MV-4-11 (cell line): ENCODE data around the gene S1PR4.
A peak's percentile ranks its signal among the peaks of the same experiment; 100 is the strongest.
"Not testable (repeated sequence)": the region's sequence is repeated elsewhere in the genome, so short reads cannot be mapped to it uniquely, and the experiment has no call there.

ENCODE experiments used
- DNase-seq: peaks from one replicate; lab custom pipeline; 2025; lab: John Stamatoyannopoulos, UW

The S1PR4 gene

GRCh38 chr19:3179739-3180293 is 1.2 kb downstream of the S1PR4 start:
- no peak for DNase-seq

DNA sequence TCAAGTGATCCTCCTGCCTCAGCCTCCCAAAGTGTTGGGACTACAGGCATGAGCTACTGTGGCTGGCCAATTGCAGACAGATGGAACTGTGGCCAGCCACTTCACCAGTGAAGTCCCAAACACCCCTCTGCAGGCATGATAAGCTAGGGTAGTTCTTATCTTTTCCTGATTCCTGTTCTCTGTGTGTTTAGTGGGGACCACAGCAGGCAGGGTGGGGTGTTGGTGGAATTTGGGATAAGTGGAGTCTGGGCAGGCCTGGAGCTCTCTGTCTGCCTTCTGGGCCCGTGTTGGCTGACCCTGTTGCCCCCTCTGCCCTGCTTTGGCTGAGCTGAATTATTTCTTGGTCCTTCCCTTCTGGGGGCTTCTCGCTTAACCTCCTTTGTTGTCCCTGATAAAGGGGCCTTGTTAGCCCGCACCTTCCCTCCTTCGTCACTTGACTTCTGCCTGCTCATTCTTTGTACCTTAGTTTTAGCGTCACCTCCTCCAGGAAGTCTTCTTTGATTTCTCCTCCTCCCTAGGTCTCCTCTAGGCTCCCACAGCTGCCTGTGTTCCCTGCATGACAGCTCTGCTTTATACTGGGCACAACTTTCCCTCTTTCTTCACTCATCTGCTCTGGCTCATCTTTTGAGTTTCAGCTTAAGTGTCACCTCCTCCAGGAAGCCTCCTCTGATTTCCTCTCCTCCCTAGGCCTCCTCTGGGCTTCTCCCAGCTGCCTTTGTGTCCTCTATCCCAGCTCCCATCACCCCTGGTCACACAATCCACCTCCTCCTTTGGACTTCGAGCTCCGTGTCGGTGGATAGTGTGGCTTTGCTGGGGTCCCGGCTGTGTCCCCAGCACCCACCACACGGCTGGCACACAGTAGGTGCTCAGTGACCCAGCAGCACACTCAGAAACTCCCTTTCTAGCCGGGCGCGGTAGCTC is 5.4 kb downstream of the S1PR4 start:
- DNase-seq: no peak

DNA sequence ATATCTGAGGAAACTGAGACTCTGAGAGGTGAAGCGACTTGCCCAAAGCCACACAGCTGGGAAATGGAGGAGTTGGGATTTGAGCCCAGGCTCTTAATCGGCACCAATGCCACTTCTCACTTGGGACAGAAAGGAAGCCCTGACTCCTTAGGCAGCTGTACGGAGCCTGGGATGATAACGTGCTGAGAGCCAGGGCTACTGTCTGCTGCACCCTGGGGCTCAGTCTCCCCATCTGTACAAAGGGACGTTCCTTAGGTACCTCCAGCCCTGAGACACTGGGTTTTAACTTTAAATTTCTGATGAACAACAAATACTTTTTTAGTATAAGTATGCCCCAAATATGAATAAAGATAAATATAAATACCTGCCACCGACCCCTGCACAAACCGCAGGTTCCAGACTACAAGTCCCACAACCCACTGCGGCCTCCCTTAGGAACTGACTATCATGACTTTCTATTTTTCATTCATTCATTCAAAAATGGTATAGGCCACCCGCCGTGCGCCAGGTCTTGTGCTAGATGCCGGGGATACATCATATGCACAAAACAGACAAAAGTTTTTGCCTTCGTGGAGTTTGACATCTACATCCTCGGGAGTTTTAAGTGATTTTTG is 6.4 kb downstream of the S1PR4 start:
- peak; percentile 88 for DNase-seq

- DNase-seq: peak; percentile 94
Measured at GRCh38 chr19:3185461-3186159, 7.0 kb downstream of the S1PR4 start, which contains the start of gene NCLN. TSS of gene NCLN (plus strand) at chr19:3185930. CDS start at chr19:3186031, 101 bp downstream.

DNA sequence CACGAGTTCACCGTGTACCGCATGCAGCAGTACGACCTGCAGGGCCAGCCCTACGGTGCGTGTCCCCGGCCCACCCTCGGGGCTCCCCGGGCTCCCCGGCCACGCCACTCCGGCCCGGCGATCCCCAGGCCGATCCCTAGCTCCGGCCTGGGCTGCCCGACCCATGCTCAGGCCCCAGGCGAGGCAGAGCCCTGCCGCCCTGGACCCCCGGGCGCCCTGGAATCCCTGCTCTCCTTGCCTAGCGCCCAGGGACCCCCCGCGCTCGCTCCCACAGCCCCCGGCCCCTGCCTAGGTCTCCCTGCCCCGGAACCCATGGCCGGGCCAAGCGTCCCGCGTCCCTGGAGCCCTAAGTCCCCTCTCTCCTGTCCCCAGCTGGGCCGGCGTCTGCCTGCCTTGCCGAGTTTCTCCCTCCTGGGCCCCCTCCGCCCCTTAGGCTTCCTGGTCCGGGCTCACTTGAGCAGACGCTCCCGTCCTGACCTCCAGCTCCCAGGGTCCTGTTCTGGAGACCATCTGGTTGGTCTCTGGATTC is 7.7 kb downstream of the S1PR4 start:
- no peak for DNase-seq

DNA sequence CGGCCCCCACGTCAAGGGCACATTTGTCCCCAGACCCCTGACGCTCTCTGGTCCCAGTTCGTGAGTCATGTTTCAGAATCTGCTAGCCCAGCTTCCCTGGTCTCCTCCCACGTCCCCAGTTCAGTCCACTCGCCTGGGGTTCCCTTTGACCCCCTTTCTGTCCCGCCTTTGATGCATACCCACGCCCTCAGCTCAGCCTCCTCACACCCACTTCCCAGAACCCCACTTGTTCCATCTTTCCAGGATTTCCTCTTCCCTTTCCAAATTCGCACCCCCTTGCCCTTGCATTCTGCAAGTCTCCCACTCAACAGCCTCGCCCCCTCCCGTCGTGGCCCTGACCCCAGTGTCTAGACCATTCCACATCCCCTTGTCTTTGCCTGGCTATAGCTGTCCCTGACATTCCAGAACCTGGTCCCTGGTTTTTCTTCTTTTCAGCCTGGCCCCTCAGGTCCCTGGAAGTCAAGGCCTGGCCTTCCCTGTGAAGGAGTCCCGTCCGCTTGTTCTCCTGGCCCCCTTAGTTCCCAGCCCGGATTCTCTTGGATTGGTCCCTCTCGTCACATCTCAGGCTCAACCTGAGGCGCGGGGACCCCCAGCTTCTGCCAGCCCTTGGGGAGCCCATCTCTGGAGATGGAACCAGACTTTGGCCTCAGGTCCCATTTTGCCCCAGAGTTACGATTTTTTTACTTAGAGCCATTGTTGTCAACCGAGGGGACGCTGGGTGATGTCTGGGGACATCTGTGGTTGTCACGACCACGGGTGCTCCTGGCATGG is 8.5 kb downstream of the S1PR4 start:
- no peak for DNase-seq

- DNase-seq: no peak
Measured at GRCh38 chr19:3187662-3188511, 9.3 kb downstream of the S1PR4 start.

- no peak for DNase-seq
Measured at GRCh38 chr19:3188627-3189596, 10.3 kb downstream of the S1PR4 start.

GRCh38 chr19:3189702-3190469 is 11.3 kb downstream of the S1PR4 start:
- DNase-seq: no peak

GRCh38 chr19:3190470-3190770 is 11.9 kb downstream of the S1PR4 start:
- DNase-seq: no peak

GRCh38 chr19:3190921-3191805 is 12.6 kb downstream of the S1PR4 start:
- DNase-seq: no peak

- not testable (repeated sequence) for DNase-seq
Measured at GRCh38 chr19:3191806-3192104, 13.2 kb downstream of the S1PR4 start.

DNA sequence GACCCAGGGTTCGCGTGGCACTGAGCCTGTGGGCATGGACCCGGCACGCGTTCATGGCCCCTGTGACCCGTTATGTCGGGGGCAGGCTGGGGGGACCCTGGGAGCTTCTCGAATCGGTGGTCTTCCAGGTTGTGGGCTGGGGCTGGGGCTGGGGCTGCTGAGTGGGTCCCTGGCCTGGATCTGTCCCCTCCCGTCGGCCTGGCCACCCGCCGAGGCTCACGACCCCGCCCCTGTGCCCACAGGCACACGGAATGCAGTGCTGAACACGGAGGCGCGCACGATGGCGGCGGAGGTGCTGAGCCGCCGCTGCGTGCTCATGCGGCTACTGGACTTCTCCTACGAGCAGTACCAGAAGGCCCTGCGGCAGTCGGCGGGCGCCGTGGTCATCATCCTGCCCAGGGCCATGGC is 13.7 kb downstream of the S1PR4 start:
- no peak for DNase-seq

- no peak for DNase-seq
Measured at GRCh38 chr19:3192684-3193083, 14.1 kb downstream of the S1PR4 start.

- peak; percentile 92 for DNase-seq
Measured at GRCh38 chr19:3193256-3194105, 14.9 kb downstream of the S1PR4 start.

- no peak for DNase-seq
Measured at GRCh38 chr19:3194106-3195087, 15.8 kb downstream of the S1PR4 start.
